ENCODE results near the gene B3GNT5. TPM values are rescaled to one million over a fixed set of nuclear protein-coding genes. Genes with fewer than 3 reads are reported as not detected.
A peak's percentile ranks its signal among the peaks of the same experiment; 100 is the strongest.

Gene B3GNT5
- total and polyA plus RNA-seq, 11 donors = 0.87 to 12.3 (median 3.0) TPM

DNA sequence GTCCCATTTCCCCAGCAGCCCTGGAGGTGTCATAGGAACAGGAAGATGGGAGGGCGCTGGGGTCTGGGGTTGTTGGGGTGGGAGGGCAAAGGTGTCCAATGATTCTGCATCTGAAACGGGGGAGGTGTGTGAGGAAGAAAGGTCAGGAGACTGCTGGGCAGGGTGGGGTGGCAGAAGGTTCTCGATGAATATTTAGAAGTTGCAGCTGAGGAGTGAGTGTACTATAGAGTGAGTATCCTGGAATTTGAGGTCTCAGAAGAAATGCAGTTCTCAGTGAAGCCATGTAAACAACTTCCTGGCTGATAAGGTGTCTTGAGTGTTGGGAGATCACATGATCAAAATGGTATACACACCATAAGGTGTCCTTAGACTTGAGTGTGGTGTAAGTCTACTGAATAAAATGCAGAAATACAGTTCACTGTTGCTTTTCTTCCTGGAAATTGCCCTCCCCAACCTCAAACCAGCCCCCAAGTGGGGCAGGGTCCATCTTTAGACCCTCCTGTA is 9.9 kb downstream of the B3GNT5 start:
- intact Hi-C loops (cut with DNase I) = no loop called here
- WGBS, 4 donors = 87 to 97% (median 91%) methylated on average over 3 of the region's 3 CpGs
- Histone ChIP-seq H3K9me3 (no peaks in the 10 kb centered on the region), H3K27ac (no peak overlapping the region), H3K27me3 (no peaks in the 10 kb centered on the region), H3K4me1 (peaks cover 0 to 55% (median 11%) of the 10 kb centered on the region in 12 donors), H3K36me3 (no peaks in the 10 kb centered on the region), H3K4me3 (no peak overlapping the region)
- DNase-seq (no peak), ATAC-seq (no peak)
- TF ChIP-seq, protein P1, sequence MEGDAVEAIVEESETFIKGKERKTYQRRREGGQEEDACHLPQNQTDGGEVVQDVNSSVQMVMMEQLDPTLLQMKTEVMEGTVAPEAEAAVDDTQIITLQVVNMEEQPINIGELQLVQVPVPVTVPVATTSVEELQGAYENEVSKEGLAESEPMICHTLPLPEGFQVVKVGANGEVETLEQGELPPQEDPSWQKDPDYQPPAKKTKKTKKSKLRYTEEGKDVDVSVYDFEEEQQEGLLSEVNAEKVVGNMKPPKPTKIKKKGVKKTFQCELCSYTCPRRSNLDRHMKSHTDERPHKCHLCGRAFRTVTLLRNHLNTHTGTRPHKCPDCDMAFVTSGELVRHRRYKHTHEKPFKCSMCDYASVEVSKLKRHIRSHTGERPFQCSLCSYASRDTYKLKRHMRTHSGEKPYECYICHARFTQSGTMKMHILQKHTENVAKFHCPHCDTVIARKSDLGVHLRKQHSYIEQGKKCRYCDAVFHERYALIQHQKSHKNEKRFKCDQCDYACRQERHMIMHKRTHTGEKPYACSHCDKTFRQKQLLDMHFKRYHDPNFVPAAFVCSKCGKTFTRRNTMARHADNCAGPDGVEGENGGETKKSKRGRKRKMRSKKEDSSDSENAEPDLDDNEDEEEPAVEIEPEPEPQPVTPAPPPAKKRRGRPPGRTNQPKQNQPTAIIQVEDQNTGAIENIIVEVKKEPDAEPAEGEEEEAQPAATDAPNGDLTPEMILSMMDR (IDR thresholded peaks at IDR 0.05) = no peak
- no peak for TF ChIP-seq POLR2A (IDR thresholded peaks at IDR 0.05)

DNA sequence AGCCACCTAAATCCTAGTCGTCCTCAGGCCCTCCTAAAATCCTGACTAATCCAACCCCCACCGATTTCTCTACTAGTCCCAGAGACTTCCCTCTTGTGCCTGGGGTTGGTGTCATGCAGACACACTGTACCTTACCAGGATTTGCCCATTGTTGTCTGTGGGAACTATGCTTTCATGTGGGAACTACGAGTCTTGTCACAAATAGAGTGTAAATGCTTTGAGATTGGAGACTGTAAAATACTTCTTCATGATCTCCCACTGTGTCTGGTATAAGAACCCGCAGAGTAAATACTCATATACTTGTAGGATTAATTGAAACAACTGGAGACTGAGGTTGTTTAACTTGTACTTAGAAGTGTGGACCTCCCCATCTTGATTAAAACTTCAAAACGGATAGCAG is 11.2 kb downstream of the B3GNT5 start:
- DNase-seq (no peak), ATAC-seq (peak in 1 of 4 donors; percentile 23)
- Histone ChIP-seq H3K9me3 (no peaks in the 10 kb centered on the region), H3K4me1 (peaks cover 0 to 52% (median 9%) of the 10 kb centered on the region in 12 donors), H3K4me3 (no peak overlapping the region), H3K36me3 (peaks cover 0 to under 1% (median 0%) of the 10 kb centered on the region in 9 donors), H3K27me3 (no peaks in the 10 kb centered on the region), H3K27ac (peak overlapping the region in 4 of 12 donors; percentile 13 to 79 (median 56))
- 70 to 74% (median 73%) methylated on average over 5 of the region's 5 CpGs for WGBS, 4 donors
- intact Hi-C loops (cut with DNase I) = no loop called here
- no peak for TF ChIP-seq POLR2A (IDR thresholded peaks at IDR 0.05)
- TF ChIP-seq, protein P1 (IDR thresholded peaks at IDR 0.05) = no peak

DNA sequence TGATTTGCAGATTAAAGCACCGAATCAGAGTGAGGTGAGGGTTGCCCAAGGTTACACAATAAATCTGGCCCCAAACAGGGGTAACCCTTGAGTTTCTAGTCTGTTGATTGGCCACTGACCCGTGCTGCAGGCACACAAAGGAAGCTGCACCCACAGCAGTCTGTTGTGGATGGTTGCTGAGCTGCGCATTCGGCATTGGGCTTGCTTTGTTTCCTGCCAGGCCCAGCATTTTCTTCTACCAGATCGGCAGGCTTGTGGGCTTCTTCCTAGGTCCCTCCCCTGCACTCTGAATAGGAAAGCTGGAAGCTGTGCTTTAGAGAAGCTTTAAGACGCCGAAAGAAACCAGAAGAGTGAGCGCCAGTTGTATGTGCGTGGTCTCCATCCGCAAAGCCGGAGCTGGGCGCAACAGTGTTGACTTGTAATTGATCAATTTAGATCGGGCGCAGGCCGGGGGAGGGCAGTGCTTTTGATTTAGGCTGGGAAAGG is 12.1 kb downstream of the B3GNT5 start:
- intact Hi-C loops (cut with DNase I) = no loop called here
- Histone ChIP-seq H3K27ac (peak overlapping the region in 10 of 12 donors; percentile 11 to 79 (median 49)), H3K27me3 (no peaks in the 10 kb centered on the region), H3K9me3 (no peaks in the 10 kb centered on the region), H3K4me1 (peaks cover 0 to 43% (median 9%) of the 10 kb centered on the region in 12 donors), H3K4me3 (peak overlapping the region in 6 of 12 donors; percentile 3 to 40 (median 27)), H3K36me3 (peaks cover 0 to 9% (median 6%) of the 10 kb centered on the region in 9 donors)
- 54 to 64% (median 59%) methylated on average over 15 of the region's 15 CpGs for WGBS, 4 donors
- peak in 4 of 5 donors; percentile 39 to 64 (median 52) for DNase-seq
- ATAC-seq = peak; percentile 54 to 82 (median 72)
- TF ChIP-seq POLR2A (IDR thresholded peaks at IDR 0.05) = no peak

DNA sequence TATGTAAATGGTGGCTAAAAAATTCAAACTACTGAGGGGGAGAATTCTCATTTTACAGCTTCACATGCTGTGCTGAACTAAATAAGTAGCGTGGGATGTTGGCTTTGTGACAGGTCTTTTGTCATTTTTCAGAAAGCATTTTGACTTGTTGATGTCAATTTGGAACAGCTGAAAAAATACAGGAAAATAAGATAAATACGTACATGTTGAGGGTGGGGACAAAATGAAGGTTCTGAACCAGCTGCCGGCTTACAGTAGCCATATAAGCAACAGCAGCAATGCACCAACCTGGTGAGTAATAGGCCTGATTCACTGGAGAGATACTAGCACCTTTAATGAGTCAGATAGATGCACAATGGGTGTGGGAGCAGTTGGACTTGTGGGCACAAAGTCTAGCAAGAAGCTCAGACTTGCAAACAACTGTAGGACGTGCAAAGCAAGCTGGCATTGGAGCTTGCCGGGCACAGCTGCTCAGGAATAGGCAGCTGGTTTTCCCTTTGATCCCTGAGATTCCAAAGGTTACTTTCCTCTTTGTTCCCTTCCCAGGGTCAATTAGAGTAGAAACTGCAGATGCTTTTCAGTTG is 12.9 kb downstream of the B3GNT5 start:
- Histone ChIP-seq H3K27ac (peak overlapping the region in 4 of 12 donors; percentile 43 to 79 (median 60)), H3K36me3 (peaks cover 0 to 15% (median 9%) of the 10 kb centered on the region in 9 donors), H3K9me3 (no peaks in the 10 kb centered on the region), H3K4me1 (peaks cover 0 to 45% (median 9%) of the 10 kb centered on the region in 12 donors), H3K27me3 (no peaks in the 10 kb centered on the region), H3K4me3 (peak overlapping the region in 2 of 12 donors; percentile 26 to 28)
- intact Hi-C loops (cut with DNase I) = no loop called here
- DNase-seq (no peak), ATAC-seq (peak in 2 of 4 donors; percentile 23 to 75)
- WGBS, 4 donors = 65 to 77% (median 71%) methylated on average over 5 of the region's 5 CpGs
- TF ChIP-seq POLR2A (IDR thresholded peaks at IDR 0.05) = no peak
- TF ChIP-seq, protein P1 (IDR thresholded peaks at IDR 0.05) = no peak
